HepG2 (cell line): ENCODE measurements around the gene ZCCHC3. TPM values are rescaled to one million over a fixed set of nuclear protein-coding genes. Genes with fewer than 3 reads are reported as not detected.

Experiments used
- ATAC-seq: fragments of 200-7000 bp; cut with Tn5 transposase; 3 replicates; pipeline ENCODE4 v1.9.1; 2020; ENCODE audit warnings: mild to moderate bottlenecking, moderate library complexity
- BruUV-seq: library from RNA; stranded (reverse); fragments of 400-500 nt; replicated peaks from 2 replicates; lab custom pipeline; 2021; lab: Mats Ljungman, UMichigan
- CTCF ChIA-PET: fragments of 300-600 bp; formaldehyde crosslinking; extraction: SDS; loops from one replicate; lab custom pipeline; 2021; ENCODE audit warnings: low total read pairs, inconsistent platforms, low intra/inter-chr PET ratio; lab: Yijun Ruan, JAX
- POLR2A ChIA-PET: fragments of 350-600 bp; sonication (Branson Sonifier 250); formaldehyde crosslinking; loops from one replicate; lab custom pipeline; 2020; ENCODE audit warnings: antibody characterized with exemption, inconsistent platforms; lab: Yijun Ruan, JAX
- DNase-seq: peaks from one replicate; pipeline ENCODE4 v3.0.0-alpha.2; 2015; ENCODE audit warnings: low spot score
- FAIRE-seq: peaks from 3 replicates; lab custom pipeline; 2011; peaks lifted over from hg19 to GRCh38; lab: Jason Lieb, UNC
- H2AFZ ChIP-seq: one replicate; pipeline ENCODE4 v1.6.1; 2011; ENCODE audit warnings: low read length, inconsistent platforms
- H3K27ac ChIP-seq: fragments of 300-600 bp; 3 replicates; pipeline ENCODE4 v1.8.0; 2011; ENCODE audit warnings: mixed run types, mild to moderate bottlenecking, mixed read lengths, low read length, inconsistent platforms; ENCODE audit not compliant: insufficient read depth; ENCODE audit errors: extremely low read length
- H3K27me3 ChIP-seq, 2 experiments: fragments of 200-600 bp in 1 of 2; 2 replicates in 1 of 2; 3 replicates in 1 of 2; pipeline versions ENCODE4 v1.6.0 to v1.8.0; 2011; ENCODE audit warnings: low read length in 2 of 2, mild to moderate bottlenecking in 2 of 2, moderate library complexity in 2 of 2, inconsistent platforms in 1 of 2; ENCODE audit not compliant: insufficient read depth in 2 of 2, control insufficient read depth in 1 of 2
- H3K36me3 ChIP-seq, 2 experiments: fragments of 200-600 bp in 1 of 2; replicated peaks in 1 of 2; 2 replicates in 1 of 2; 3 replicates in 1 of 2; pipeline versions ENCODE4 v1.5.1 to v1.8.0; 2011; ENCODE audit warnings: low read length in 2 of 2, inconsistent platforms in 1 of 2; ENCODE audit not compliant: insufficient read depth in 2 of 2, control insufficient read depth in 1 of 2
- H3K4me1 ChIP-seq: 2 replicates; pipeline ENCODE4 v1.5.1; 2012; ENCODE audit warnings: low read length, inconsistent platforms; ENCODE audit not compliant: insufficient read depth
- H3K4me2 ChIP-seq: 2 replicates; pipeline ENCODE4 v1.6.0; 2011; ENCODE audit warnings: low read depth, low read length, inconsistent platforms
- H3K4me3 ChIP-seq, 3 experiments: fragments of 200-600 bp in 1 of 3; sonication (generic), shearing (Covaris generic) in 1 of 3; replicated peaks in 1 of 3; 2 replicates each; pipeline ENCODE4 v1.5.1; 2011 to 2016; ENCODE audit warnings: low read length in 3 of 3, inconsistent platforms in 2 of 3, low read depth in 2 of 3, mild to moderate bottlenecking in 2 of 3, control low read depth in 1 of 3, mixed read lengths in 1 of 3; ENCODE audit not compliant: insufficient read depth in 1 of 3
- H3K79me2 ChIP-seq: one replicate; pipeline ENCODE4 v1.6.1; 2011; ENCODE audit warnings: low read length, inconsistent platforms; ENCODE audit not compliant: insufficient read depth
- H3K9ac ChIP-seq: 2 replicates; pipeline ENCODE4 v1.6.0; 2011; ENCODE audit warnings: mild to moderate bottlenecking, low read depth, low read length, inconsistent platforms; ENCODE audit not compliant: insufficient read depth
- H3K9me3 ChIP-seq: 2 replicates; pipeline ENCODE4 v1.5.1; 2012; ENCODE audit warnings: mild to moderate bottlenecking, low read length
- H4K20me1 ChIP-seq: 2 replicates; pipeline ENCODE4 v1.6.0; 2011; ENCODE audit warnings: inconsistent platforms, mild to moderate bottlenecking, low read length, moderate library complexity; ENCODE audit not compliant: insufficient read depth
- HDAC1 ChIP-seq: sonication (generic); formaldehyde crosslinking; IDR thresholded peaks from 2 replicates; pipeline ENCODE4 v1.5.1; 2020; ENCODE audit warnings: mild to moderate bottlenecking, missing genetic modification reagents
- HNF4A ChIP-seq: sonication (generic); formaldehyde crosslinking; IDR thresholded peaks from 2 replicates; pipeline ENCODE4 v1.4.0; 2020; ENCODE audit warnings: missing genetic modification reagents
- JUND ChIP-seq: sonication (generic); formaldehyde crosslinking; IDR thresholded peaks from 2 replicates; pipeline ENCODE4 v1.8.0; 2022; ENCODE audit warnings: mild to moderate bottlenecking, missing genetic modification reagents
- MED8 ChIP-seq: sonication (generic); formaldehyde crosslinking; IDR thresholded peaks from 2 replicates; pipeline ENCODE4 v1.8.1; 2023; ENCODE audit warnings: mild to moderate bottlenecking, missing genetic modification reagents; ENCODE audit not compliant: insufficient replicate concordance
- NR2F6 ChIP-seq, 2 experiments: IDR thresholded peaks; 2 replicates each; pipeline ENCODE4 v1.6.1; 2016; ENCODE audit warnings: antibody characterized with exemption in 1 of 2, mild to moderate bottlenecking in 1 of 2
- PHF8 ChIP-seq: sonication (generic); formaldehyde crosslinking; IDR thresholded peaks from 2 replicates; pipeline ENCODE4 v1.5.0; 2020; ENCODE audit warnings: missing genetic modification reagents
- SOX6 ChIP-seq, 2 experiments: fragments of 450-650 bp in 1 of 2; sonication (generic) in 1 of 2; formaldehyde crosslinking in 1 of 2; IDR thresholded peaks; 2 replicates each; pipeline versions ENCODE4 v1.4.0 to v1.6.1; 2017 to 2020; ENCODE audit warnings: antibody characterized with exemption in 1 of 2, mild to moderate bottlenecking in 1 of 2, missing genetic modification reagents in 1 of 2
- YY1 ChIP-seq: IDR thresholded peaks from 2 replicates; pipeline ENCODE4 v1.6.1; 2011; ENCODE audit warnings: low read length, low read depth, moderate library complexity, mild to moderate bottlenecking; ENCODE audit not compliant: insufficient read depth, insufficient replicate concordance
- ZBTB39 ChIP-seq: sonication (generic); formaldehyde crosslinking; IDR thresholded peaks from 2 replicates; pipeline ENCODE4 v1.5.0; 2020; ENCODE audit warnings: missing genetic modification reagents
- ZBTB8A ChIP-seq: sonication (generic); formaldehyde crosslinking; IDR thresholded peaks from 2 replicates; pipeline ENCODE4 v1.4.0; 2020; ENCODE audit warnings: mild to moderate bottlenecking, low read depth, missing genetic modification reagents, borderline replicate concordance
- ZNF121 ChIP-seq: sonication (generic); formaldehyde crosslinking; IDR thresholded peaks from 2 replicates; pipeline ENCODE4 v1.5.0; 2020; ENCODE audit warnings: mild to moderate bottlenecking, missing genetic modification reagents
- ZNF629 ChIP-seq: sonication (generic); formaldehyde crosslinking; conservative IDR thresholded peaks from 2 replicates; pipeline ENCODE4 v1.5.0; 2020; ENCODE audit warnings: missing genetic modification reagents
- ZNF776 ChIP-seq: sonication (generic); formaldehyde crosslinking; IDR thresholded peaks from 2 replicates; pipeline ENCODE4 v1.4.0; 2020; ENCODE audit warnings: mild to moderate bottlenecking, missing genetic modification reagents
- in situ Hi-C: cut with HindIII; loops from 2 replicates; pipeline ENCODE4 v1.10.0; 2017; ENCODE audit warnings: low pct_unique_long_range_greater_than_20kb; ENCODE audit not compliant: extremely low pct_ligation_motif_present
- intact Hi-C: fragments of 100-400 bp; cut with micrococcal nuclease; formaldehyde crosslinking; loops from one replicate; pipeline ENCODE4 v1.10.0; 2022; ENCODE audit not compliant: unreplicated experiment
- polyA plus RNA-seq, 8 experiments: library from polyadenylated mRNA; depleted of rRNA in 3 of 8; stranded (reverse) in 7 of 8; unstranded in 1 of 8; fragments of >200 nt; fragmentation: Illumina TruSeq in 4 of 8; extraction: Trizol in 4 of 8; gene quantifications; 2 replicates each; pipeline versions ENCODE4 v1.2.1 to v1.2.3, GENCODE V29; 2011 to 2016; ENCODE audit warnings: low read depth in 4 of 8, missing spikeins in 1 of 8, mixed read lengths in 1 of 8; ENCODE audit not compliant: insufficient read depth in 1 of 8
- total RNA-seq, 5 experiments: library from RNA; depleted of rRNA; stranded (reverse); fragments of >200 nt; fragmentation: Illumina TruSeq; extraction: Trizol; gene quantifications; 2 replicates each; pipeline ENCODE4 v1.2.3, GENCODE V29; 2016; ENCODE audit warnings: low read depth in 1 of 5
- TF ChIP-seq, protein P1 (sequence below): IDR thresholded peaks from 2 replicates; pipeline ENCODE4 v1.4.0; 2020; ENCODE audit warnings: mild to moderate bottlenecking, missing genetic modification reagents
- TF ChIP-seq, protein P2 (sequence below): sonication (generic); formaldehyde crosslinking; IDR thresholded peaks from 2 replicates; pipeline ENCODE4 v1.5.0; 2020; ENCODE audit warnings: mild to moderate bottlenecking, missing genetic modification reagents, moderate library complexity

ZCCHC3 gene
- total and polyA plus RNA-seq, 2 of the 13 experiments (the other 11 are each of a cell fraction or from before 2014, with no cell fraction given), result 46.6 to 63.0 TPM

- ChIA-PET CTCF (no interaction called here), POLR2A (interaction anchor here (0.7 kb wide), 1 partner anchor 76 kb away, joined by 3 read pairs; the partner anchor contains the start of gene NRSN2)
- TF ChIP-seq NR2F6 (IDR thresholded peaks at IDR 0.05), result no peak
- no peak for TF ChIP-seq NR2F6 (CRISPR knock-in tag; IDR thresholded peaks at IDR 0.05)
- TF ChIP-seq ZNF121, result no peak
- TF ChIP-seq, protein P1, sequence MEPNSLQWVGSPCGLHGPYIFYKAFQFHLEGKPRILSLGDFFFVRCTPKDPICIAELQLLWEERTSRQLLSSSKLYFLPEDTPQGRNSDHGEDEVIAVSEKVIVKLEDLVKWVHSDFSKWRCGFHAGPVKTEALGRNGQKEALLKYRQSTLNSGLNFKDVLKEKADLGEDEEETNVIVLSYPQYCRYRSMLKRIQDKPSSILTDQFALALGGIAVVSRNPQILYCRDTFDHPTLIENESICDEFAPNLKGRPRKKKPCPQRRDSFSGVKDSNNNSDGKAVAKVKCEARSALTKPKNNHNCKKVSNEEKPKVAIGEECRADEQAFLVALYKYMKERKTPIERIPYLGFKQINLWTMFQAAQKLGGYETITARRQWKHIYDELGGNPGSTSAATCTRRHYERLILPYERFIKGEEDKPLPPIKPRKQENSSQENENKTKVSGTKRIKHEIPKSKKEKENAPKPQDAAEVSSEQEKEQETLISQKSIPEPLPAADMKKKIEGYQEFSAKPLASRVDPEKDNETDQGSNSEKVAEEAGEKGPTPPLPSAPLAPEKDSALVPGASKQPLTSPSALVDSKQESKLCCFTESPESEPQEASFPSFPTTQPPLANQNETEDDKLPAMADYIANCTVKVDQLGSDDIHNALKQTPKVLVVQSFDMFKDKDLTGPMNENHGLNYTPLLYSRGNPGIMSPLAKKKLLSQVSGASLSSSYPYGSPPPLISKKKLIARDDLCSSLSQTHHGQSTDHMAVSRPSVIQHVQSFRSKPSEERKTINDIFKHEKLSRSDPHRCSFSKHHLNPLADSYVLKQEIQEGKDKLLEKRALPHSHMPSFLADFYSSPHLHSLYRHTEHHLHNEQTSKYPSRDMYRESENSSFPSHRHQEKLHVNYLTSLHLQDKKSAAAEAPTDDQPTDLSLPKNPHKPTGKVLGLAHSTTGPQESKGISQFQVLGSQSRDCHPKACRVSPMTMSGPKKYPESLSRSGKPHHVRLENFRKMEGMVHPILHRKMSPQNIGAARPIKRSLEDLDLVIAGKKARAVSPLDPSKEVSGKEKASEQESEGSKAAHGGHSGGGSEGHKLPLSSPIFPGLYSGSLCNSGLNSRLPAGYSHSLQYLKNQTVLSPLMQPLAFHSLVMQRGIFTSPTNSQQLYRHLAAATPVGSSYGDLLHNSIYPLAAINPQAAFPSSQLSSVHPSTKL (CRISPR knock-in tag), result no peak
- TF ChIP-seq SOX6 (IDR thresholded peaks at IDR 0.05), result no peak
- TF ChIP-seq SOX6 (CRISPR knock-in tag; IDR thresholded peaks at IDR 0.05), result no peak
- TF ChIP-seq ZNF629, result peak; percentile 88
- TF ChIP-seq YY1, result no peak
- TF ChIP-seq ZBTB8A (CRISPR knock-in tag), result no peak
- no peak for TF ChIP-seq HNF4A (CRISPR knock-in tag)
- TF ChIP-seq ZBTB39 (CRISPR knock-in tag), result no peak
- TF ChIP-seq MED8 (CRISPR knock-in tag), result peak; percentile 25
- TF ChIP-seq, protein P2, sequence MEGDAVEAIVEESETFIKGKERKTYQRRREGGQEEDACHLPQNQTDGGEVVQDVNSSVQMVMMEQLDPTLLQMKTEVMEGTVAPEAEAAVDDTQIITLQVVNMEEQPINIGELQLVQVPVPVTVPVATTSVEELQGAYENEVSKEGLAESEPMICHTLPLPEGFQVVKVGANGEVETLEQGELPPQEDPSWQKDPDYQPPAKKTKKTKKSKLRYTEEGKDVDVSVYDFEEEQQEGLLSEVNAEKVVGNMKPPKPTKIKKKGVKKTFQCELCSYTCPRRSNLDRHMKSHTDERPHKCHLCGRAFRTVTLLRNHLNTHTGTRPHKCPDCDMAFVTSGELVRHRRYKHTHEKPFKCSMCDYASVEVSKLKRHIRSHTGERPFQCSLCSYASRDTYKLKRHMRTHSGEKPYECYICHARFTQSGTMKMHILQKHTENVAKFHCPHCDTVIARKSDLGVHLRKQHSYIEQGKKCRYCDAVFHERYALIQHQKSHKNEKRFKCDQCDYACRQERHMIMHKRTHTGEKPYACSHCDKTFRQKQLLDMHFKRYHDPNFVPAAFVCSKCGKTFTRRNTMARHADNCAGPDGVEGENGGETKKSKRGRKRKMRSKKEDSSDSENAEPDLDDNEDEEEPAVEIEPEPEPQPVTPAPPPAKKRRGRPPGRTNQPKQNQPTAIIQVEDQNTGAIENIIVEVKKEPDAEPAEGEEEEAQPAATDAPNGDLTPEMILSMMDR (CRISPR knock-in tag), result no peak
- TF ChIP-seq ZNF776 (CRISPR knock-in tag), result 0 out of 2 replicates have a peak, but pooled peaks have one; percentile 28
- TF ChIP-seq HDAC1, result no peak
- TF ChIP-seq PHF8 (CRISPR knock-in tag), result no peak
- TF ChIP-seq JUND (CRISPR knock-in tag), result no peak
- Histone ChIP-seq H3K9ac (no peak overlapping the region), H4K20me1 (no peaks in the 10 kb centered on the region), H3K4me3 (no peak overlapping the region), H3K27me3 (peaks cover 3 to 9% of the 10 kb centered on the region in 2 experiments; a peak in 3 of 5 replicates), H3K4me2 (no peak overlapping the region), H2AFZ (no peak overlapping the region), H3K36me3 (peaks cover 10 to 16% of the 10 kb centered on the region in 2 experiments), H3K9me3 (no peaks in the 10 kb centered on the region), H3K4me1 (peaks cover 3% of the 10 kb centered on the region), H3K27ac (no peak overlapping the region), H3K79me2 (no peaks in the 10 kb centered on the region)
- BruUV-seq, result no TSS peak
- DNase-seq (no peak), ATAC-seq (no peak), FAIRE-seq (peak; percentile 36)
- intact Hi-C loops, result no loop called here
- in situ Hi-C loops, result no loop called here
Measured at GRCh38 chr20:271528-271927, 25.8 kb upstream of the ZCCHC3 start.
